ENCODE measurements around the gene PPFIBP1.

- TF ChIP-seq CTCF (IDR thresholded peaks at IDR 0.05): no peak
- TF ChIP-seq POLR2AphosphoS5 (IDR thresholded peaks at IDR 0.05; ENCODE audit: low read depth, low read length): no peak
- no peak for TF ChIP-seq TCF7L2 (IDR thresholded peaks at IDR 0.05; ENCODE audit: low read depth, low read length)
These were observed 30.6 kb downstream of the PPFIBP1 start for GRCh38 chr12:27554421-27555186.
